GM19240 (cell line): ENCODE data around the gene TRMT1.

Source experiments
- DNase-seq: peaks from one replicate; pipeline ENCODE4 v3.0.0; 2011; ENCODE audit warnings: low spot score; ENCODE audit not compliant: insufficient read length

The TRMT1 gene

DNA sequence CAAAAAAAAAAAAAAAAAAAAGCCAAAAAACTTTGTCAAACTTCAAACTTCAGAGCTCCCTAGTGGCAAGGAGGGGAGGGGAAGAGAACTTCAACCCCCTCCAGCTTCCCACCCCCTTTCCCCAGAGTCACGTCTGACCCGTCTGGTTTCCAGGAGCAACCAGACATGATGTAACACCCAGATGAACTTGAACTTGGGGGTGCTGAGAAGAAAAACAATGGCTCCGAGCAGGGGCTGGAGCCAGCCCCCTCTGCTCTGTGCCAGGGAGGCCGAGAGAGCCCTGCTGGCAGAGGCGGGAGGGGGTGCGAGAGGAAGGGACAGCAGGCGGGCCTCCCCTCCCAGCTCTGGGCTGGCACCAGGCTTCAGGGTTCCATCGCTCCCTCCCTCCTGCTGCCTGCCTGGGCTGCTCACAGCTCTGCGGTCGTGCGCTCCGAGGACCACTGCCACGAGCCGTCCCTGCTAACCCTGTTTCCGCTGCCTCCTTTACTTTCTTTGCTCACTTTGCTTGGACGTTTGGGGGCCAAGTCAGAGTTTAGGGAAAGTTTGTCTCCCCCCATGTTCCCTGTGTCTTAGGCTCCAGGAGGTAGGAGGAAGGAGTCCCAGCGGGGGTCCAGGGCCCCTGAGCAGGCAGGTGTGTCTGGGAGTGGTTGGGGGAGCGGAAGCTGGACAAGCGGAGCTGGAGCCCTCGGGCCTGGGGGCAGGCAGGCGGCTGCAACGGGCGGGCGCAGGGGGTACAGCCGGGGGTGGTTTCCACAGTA is 25.0 kb downstream of the TRMT1 start:
- no peak for DNase-seq

DNA sequence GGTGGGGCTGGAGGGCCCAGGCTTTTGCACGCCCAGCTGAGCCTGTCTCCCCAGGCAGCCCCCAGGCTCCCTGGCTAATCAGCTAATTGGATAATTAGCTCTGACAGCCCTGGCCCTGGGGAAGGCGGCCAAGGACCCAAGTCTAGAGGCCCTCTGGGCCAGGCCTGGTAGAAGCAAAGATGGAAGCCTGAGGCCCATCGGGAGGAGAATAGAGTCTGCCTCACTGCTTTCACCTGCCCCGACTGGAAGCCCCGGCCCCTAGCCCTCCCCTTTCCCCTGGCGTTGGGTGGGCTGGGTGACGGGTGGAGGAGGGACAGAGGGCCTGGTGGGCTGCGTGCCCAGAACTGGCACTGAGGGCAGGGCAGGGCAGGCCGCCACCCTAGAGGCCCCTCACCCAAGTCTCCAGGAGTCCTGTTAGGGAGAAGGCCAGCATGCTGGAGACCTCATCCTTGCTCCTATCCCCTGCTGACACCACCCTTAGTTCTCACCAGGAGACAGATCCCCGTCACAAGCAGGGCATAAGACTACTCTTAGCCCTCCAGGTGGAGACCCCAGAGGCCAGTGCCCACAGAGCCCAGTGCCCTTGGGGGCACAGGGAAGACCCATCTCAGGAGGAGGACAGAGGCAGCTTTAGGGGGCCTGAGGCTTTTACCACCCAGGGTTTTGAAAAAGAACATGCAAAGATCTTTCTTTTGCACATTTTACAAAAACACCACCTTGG is 25.9 kb downstream of the TRMT1 start:
- no peak for DNase-seq

- no peak for DNase-seq
Observed at GRCh38 chr19:13089857-13090507, 26.6 kb downstream of the TRMT1 start.

DNA sequence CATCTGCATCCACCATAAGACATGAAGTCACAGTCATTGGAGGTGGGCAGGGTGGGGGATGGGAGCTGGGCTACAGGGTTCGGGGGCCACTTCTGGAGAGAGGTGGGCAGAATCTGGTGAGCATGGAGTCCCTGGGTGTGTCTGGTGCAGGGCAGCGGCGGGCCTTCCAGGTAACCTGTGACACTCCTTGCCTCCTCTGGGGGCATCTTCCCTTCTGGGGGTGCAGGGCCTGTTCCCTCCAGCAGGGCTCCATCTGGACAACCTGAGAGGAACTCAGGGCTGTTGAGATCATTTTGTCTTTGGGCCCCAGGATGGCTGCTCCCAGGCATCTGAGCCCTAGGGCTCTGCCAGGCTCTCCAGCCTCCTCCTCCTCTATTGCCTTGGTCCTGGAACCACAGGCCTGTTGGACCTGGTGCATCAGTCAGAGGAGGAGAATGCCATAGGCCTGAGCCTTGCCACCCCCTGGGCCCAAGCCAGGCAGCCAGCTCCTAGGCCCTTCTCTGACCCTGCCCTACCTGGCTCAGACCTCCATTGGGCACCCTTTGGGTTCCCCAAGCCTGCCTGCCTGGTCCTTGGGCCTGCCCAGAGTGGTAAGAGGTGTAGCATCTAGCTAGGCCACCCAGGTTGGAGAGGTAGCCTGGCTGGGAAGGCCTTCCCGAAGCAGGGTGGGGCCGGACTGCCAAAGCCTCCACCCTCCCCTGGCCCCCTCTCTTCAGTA is 27.2 kb downstream of the TRMT1 start:
- no peak for DNase-seq

DNA sequence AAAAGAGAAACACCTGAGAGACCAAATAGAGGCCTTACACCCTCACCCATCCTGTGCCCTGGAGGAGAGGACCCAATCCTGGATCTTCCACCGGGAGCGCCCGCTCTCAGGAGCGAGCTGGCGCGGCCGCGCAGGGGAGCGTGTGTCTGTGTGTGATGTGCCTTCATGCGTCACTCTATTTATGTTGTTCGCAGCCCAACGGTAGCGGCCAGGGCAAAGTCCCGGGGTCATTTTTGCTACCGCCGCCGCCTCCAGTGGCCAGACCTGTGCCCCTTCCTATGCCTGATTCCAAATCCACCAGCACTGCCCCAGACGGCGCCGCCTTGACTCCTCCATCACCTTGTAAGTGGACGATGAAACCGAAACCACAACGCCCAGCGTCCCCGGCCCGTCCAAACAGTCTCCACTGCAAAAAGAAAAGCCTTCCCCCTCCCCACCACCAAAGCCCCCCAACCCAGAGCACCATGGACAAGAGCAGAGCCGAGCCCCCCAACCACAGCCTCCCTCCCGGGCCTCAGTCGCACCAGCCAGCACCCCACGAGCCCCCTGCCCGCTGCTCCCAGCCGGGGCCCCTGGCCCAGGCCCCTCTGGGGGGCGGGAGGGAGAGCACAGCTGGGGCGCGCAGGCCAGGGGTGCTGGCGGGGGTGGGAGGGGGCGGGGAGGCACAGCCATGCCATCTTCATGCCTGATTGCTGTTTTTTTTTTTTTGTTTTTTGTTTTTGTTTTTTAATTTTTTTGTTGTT is 28.6 kb downstream of the TRMT1 start:
- DNase-seq, result no peak

GRCh38 chr19:13087295-13087694 is 29.2 kb downstream of the TRMT1 start:
- DNase-seq, result no peak

DNA sequence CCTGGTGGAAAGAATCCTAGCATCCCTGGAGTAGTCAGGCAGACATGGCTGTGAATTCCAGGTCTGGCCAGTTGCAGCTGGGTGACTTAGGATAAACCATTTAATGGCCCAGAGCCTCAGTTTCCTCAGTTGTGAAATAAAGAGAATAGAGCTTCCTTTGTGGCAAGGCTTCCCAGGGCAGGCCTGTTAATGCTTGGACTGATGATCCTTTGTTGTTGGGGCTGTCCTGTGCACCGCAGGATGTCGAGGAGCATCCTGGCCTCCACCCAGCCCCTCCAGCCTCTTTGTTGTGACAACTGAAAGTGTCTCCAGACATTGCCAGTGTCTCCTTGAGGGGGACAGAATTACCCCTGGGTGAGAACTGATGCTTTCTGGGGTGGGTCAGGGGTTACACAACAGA is 30.2 kb downstream of the TRMT1 start:
- DNase-seq, result no peak

DNA sequence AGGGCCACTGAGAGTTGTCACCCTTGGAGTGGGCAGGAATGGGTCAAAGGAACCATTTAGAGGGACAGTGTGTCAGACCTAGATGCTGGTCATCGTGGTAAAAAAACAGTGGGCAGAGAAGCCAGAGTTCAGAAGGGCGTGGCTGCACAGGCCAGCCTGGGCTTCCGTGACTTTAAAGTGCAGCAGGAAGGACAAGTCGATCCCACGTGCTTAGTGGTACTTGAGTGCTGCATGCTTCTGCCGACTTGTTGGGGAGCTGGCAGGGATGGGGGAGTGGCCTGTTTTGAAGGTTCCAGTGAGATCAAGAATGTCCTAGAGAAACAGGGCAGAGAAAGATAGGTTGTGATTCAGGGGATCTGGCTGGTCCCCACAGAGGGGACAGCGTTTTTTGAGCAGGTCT is 30.9 kb downstream of the TRMT1 start:
- DNase-seq, result no peak

DNA sequence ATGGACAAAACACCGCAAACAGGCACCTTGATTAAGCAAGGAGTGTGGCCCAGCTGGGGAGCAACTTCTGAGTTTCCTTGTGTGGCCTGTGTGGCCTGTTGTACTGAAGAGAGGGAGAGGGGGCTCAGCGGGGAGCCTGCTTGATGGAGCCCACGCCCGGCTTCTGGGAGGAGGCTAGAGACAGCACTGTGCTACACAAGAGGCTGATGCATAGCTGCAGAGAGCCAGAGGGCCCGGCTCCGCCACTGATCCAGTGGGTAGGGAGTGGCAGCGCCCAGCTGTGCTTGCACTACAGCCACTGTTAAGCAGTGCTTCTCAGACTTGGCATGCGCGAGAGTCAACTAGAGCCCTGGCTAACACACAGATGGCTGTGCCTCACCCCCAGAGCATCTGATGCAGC is 32.9 kb downstream of the TRMT1 start:
- DNase-seq, result no peak

- no peak for DNase-seq
Observed at GRCh38 chr19:13083008-13083404, 33.5 kb downstream of the TRMT1 start.

DNA sequence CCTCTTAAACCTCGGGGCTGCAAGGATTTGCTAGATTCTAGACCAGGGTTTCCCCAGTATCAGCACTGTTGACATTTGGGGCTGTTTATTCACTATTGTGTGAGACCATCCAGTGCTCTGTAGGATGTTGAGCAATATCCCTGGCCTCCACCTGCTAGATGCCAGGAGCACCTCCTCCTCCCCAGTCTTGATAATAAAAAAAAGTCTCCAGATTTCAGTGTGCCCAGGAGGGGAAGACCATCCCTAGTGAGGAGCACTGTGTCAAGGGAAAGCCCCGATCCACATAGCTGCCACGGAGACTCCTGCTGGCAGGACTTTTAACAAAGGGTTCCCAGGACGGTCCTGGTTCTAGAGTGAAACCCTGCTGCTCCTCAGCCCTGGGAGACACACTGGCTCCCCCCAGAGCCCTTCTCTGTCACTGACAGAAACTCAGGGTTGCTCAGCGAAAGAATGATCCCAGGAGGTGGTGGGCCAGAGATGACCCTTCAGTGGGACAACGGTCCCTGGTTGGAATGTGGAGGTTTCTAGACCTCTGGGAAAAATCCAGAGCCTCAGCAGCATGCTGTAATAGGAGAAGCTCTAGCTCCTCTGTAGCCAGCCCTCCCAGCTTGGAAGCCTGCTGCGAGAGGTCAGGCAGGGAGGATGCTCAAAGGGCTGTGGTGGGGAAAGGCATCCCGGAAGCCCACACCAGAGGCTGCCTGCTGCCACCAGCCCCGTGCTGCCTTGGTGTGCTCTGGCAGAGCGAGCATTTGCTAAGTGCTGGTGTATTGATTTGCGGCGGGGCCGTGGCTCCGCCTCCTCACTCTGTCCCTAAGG is 34.1 kb downstream of the TRMT1 start:
- DNase-seq, result no peak

DNA sequence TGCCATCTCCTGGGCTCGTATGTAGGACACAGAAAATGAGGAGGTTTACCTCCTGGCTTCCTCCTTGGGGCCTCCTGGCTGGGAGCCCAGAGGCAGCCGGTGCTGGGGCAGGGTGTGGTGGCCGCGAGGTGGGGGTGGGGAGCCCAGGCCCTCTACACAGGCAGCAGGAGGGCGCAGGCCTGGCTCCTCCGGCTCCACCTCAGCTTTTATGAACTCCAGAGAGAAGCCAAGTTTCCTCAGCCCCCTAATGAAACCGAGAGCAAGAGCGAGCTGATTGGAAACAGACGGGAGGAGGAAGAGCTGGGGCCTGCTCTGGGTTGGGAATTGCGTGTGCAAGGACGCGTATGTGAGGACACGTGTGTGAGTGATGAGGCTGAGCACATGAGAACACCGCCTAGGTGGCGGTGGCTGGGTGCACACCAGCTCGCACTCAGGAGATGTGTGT is 37.0 kb downstream of the TRMT1 start:
- DNase-seq, result no peak

DNA sequence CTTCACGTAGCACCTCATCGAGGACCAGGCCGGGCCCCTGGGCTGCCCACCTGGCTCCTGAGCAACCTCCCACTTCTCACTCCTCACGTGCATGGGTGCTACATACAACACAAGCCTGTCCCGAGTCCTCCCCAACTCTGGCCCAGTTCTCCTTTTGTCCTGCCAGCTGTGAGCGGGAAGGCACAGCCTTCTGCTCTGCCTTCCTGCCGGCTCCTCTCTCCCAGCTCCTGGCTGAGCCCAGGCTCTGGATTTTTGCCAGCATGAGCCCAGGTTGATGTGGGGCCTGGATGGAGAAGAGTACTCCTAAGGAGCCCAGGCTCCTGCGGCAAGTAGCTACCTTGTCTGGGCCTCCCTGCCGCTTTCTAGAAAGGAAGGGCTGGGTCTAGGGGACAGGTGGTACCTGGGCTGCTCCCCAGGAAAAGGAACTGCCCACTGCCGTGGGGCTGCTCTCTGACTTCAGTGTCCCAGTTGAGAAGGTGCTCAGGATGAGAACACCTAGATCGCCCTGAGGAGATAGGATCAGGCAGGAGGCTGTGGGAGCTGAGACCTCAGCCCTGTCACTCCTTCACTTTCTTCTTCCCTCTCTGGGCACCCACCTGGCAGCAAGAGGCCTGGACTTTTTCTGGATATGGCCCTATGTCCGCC is 37.5 kb downstream of the TRMT1 start:
- no peak for DNase-seq

DNA sequence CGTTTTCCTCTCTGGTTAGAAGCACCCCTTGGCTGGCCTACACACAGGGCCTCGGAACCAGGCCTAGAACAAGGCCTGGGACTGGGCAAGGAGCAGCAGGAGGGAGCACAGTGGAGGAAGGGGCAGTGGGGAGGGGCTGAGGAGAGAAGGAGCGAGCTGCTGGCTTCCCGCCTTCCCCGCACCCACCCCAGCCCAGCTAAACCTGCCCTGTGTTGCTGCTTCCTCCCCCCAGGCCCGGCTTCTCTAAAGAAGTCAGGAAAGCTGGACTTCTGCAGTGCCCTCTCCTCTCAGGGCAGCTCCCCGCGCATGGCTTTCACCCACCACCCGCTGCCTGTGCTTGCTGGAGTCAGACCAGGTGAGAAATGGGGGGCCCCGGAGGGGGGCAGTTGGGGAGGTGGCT is 38.2 kb downstream of the TRMT1 start:
- no peak for DNase-seq

- no peak for DNase-seq
Observed at GRCh38 chr19:13077240-13077639, 39.3 kb downstream of the TRMT1 start.

GRCh38 chr19:13076787-13077186 is 39.8 kb downstream of the TRMT1 start:
- DNase-seq, result no peak

DNA sequence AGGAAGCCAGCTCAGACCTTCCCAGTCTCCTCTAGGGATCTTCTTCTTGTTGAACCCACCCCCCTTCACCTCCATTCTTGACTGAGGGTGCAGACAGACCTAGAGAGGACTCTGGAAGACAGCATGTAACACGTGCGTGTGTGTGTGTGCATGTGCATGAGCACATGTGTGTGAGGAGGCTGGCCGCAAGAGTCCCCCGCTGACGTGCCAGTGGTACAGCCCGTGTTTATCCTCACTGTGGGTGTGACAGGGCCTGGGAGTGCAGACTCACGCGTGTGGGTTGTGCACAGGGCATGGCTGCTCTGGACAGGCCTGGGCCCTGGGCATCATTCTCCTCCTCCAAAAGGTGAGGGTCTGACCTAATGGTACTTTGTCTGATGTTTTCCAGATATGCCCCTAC is 40.2 kb downstream of the TRMT1 start:
- DNase-seq, result no peak

DNA sequence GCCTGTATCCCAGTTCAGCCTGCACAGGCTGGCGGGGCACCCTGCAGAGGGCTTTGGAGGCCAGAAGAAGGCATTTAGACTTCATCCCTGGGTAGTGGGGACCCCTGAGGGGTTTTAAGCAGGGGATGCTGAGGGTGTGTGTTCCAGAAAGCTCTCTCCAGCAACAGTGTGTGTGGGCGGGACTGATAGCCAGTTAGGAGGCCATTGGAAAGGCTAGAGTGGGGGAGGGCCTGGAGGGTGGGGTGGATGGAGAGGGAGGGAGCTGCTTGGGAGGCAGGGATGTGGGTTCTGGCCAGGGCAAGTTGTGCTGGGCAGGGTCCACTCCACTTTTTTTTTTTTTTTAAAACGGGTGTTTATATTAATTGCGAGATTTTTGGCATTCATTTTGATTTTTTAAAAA is 42.2 kb downstream of the TRMT1 start:
- no peak for DNase-seq

- no peak for DNase-seq
Observed at GRCh38 chr19:13073263-13073662, 43.3 kb downstream of the TRMT1 start.
